T-helper 17 cell (primary cell): Measurements from ENCODE around the gene KCTD20. TPM values are rescaled to one million over a fixed set of nuclear protein-coding genes. Genes with fewer than 3 reads are reported as not detected.
"Not testable (repeated sequence)": the region's sequence is repeated elsewhere in the genome, so short reads cannot be mapped to it uniquely, and the experiment has no call there.

Experiments
- ATAC-seq: fragments of 150-1000 bp; cut with Tn5 transposase; 2 replicates; pipeline ENCODE4 v1.10.0; 2021; ENCODE audit warnings: mild to moderate bottlenecking, moderate library complexity
- DNase-seq, 3 donors: peaks; one replicate each; pipeline versions ENCODE4 v3.0.0 to v3.0.0-alpha.2; 2020 to 2021
- H3K9me3 ChIP-seq: one replicate; pipeline ENCODE4 v1.7.0; 2013; ENCODE audit warnings: low read length, mild to moderate bottlenecking; ENCODE audit not compliant: control insufficient read depth, poor library complexity, severe bottlenecking
- H3K27ac Mint-ChIP-seq: one replicate; pipeline ENCODE4 v1.8.0; 2022; ENCODE audit warnings: mild to moderate bottlenecking, moderate library complexity, mixed read lengths
- H3K27me3 Mint-ChIP-seq: one replicate; pipeline ENCODE4 v1.8.0; 2022; ENCODE audit warnings: mixed read lengths
- H3K36me3 Mint-ChIP-seq: one replicate; pipeline ENCODE4 v1.8.0; 2022; ENCODE audit warnings: low read depth, mixed read lengths
- H3K4me1 Mint-ChIP-seq: one replicate; pipeline ENCODE4 v1.8.0; 2022; ENCODE audit warnings: mild to moderate bottlenecking, mixed read lengths
- H3K4me3 Mint-ChIP-seq: one replicate; pipeline ENCODE4 v1.8.0; 2022; ENCODE audit warnings: mild to moderate bottlenecking, moderate library complexity, mixed read lengths
- total RNA-seq, 4 donors: library from RNA in 2 of 4; stranded (reverse) in 2 of 4; gene quantifications; one replicate each; pipeline ENCODE4 v1.2.3 and lab custom pipeline; 2022 to 2026

KCTD20 gene
- total RNA-seq, 2 donors from 2014 or later = 31.3 to 54.1 TPM

DNA sequence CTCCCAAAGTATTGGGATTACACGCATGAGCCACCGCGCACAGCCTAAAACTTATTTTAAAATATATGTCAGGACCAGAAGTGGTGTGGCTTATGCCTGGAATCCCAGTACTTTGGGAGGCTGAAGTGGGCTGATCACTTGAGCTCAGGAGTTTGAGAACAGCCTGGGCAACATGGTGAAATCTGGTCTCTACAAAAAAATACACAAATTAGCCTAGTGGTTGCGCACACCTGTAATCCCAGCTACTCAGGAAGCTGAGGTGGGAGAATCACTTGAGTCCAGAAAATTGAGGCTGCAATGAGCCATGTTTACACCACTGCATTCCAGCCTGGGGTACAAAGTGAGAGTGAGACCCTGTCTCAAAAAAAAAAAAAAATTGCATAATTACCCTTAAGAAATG, 13.9 kb upstream of the KCTD20 start:
- no peak overlapping the region for H3K4me3 Mint-ChIP-seq
- DNase-seq (no peak), ATAC-seq (no peak)
- H3K4me1 Mint-ChIP-seq = peaks cover under 1% of the 10 kb centered on the region
- no peaks in the 10 kb centered on the region for H3K27me3 Mint-ChIP-seq
- no peaks in the 10 kb centered on the region for H3K9me3 ChIP-seq
- H3K27ac Mint-ChIP-seq = no peak overlapping the region
- no peaks in the 10 kb centered on the region for H3K36me3 Mint-ChIP-seq

- H3K4me1 Mint-ChIP-seq = no peaks in the 10 kb centered on the region
- H3K9me3 ChIP-seq = no peaks in the 10 kb centered on the region
- no peak for DNase-seq
- no peak for ATAC-seq
- H3K27ac Mint-ChIP-seq = no peak overlapping the region
- H3K36me3 Mint-ChIP-seq = no peaks in the 10 kb centered on the region
- H3K4me3 Mint-ChIP-seq = no peak overlapping the region
- H3K27me3 Mint-ChIP-seq = no peaks in the 10 kb centered on the region
Measured at GRCh38 chr6:36430351-36430750, 12.4 kb upstream of the KCTD20 start.

- no peaks in the 10 kb centered on the region for H3K36me3 Mint-ChIP-seq
- H3K27ac Mint-ChIP-seq = no peak overlapping the region
- ATAC-seq (no peak), DNase-seq (no peak)
- H3K9me3 ChIP-seq = no peaks in the 10 kb centered on the region
- no peaks in the 10 kb centered on the region for H3K27me3 Mint-ChIP-seq
- H3K4me3 Mint-ChIP-seq = no peak overlapping the region
- H3K4me1 Mint-ChIP-seq = peaks cover 3% of the 10 kb centered on the region
Measured at GRCh38 chr6:36431197-36431596, 11.6 kb upstream of the KCTD20 start.

DNA sequence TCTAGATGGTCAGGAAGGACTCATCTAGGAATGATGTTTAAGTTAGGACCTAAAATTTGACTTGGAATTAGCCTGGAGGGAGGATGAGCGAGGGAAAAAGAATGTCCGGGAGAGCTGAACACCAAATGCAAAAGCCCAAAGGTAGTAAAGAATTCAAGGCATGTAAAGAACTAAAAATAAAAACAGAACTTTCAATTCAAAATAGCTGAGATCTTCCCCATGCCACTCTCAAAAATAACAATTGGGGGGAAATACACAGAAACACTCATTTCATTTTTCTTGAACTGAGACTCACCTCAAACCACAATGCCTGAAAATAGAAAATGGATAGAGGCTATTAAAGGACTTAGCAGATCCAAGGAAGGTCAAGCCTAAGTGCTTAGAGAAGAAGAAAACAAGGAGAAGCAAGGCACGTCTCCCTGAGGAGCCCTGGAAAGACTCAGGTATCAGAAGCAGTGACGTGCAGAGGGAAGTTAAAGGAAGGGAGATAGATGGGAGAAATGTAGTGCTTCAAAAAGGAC, 10.6 kb upstream of the KCTD20 start:
- DNase-seq = no peak
- no peaks in the 10 kb centered on the region for H3K9me3 ChIP-seq
- no peak overlapping the region for H3K4me3 Mint-ChIP-seq
- no peak for ATAC-seq
- H3K27me3 Mint-ChIP-seq = no peaks in the 10 kb centered on the region
- H3K4me1 Mint-ChIP-seq = peaks cover 3% of the 10 kb centered on the region
- no peaks in the 10 kb centered on the region for H3K36me3 Mint-ChIP-seq
- no peak overlapping the region for H3K27ac Mint-ChIP-seq

GRCh38 chr6:36436466-36436865, 6.3 kb upstream of the KCTD20 start:
- H3K9me3 ChIP-seq = no peaks in the 10 kb centered on the region
- Mint-ChIP-seq H3K27me3 (no peaks in the 10 kb centered on the region), H3K36me3 (no peaks in the 10 kb centered on the region), H3K4me3 (no peak overlapping the region), H3K27ac (peak overlapping the region; percentile 51), H3K4me1 (peaks cover 6% of the 10 kb centered on the region)
- ATAC-seq (no peak), DNase-seq (no peak)

DNA sequence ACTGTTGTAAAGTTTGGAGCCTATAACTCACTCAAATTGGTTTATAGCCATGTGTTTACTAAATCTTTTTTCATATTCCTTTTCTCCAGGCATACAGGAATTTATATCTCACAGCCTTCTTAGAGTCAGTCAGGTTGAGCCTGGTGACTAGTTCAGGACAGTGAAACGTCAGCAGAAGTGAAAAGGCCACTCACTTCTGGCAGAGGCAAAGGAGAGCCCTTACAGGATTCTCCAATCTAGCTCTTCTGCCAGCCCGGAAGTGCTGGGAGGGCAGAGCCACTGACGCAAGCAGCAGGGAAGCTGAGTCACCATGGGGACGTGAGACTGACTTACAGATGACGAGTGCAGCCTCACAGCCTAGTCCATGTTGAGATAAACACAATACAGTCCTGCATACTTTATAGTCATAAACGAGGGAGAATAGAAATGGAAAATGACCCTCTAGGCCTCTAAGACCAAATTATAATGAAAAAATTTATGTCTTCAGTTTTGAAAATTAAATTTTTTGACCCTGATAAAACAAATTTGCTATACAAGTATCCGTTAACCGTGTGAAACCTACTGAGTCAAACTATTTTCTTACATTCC, 1.4 kb upstream of the KCTD20 start:
- peak; percentile 71 for ATAC-seq
- no peaks in the 10 kb centered on the region for H3K36me3 Mint-ChIP-seq
- peak; percentile 45 to 70 (median 50) for DNase-seq
- H3K27ac Mint-ChIP-seq = peak overlapping the region; percentile 96
- H3K4me1 Mint-ChIP-seq = peaks cover 27% of the 10 kb centered on the region
- H3K4me3 Mint-ChIP-seq = peak overlapping the region; percentile 45
- no peaks in the 10 kb centered on the region for H3K27me3 Mint-ChIP-seq
- no peaks in the 10 kb centered on the region for H3K9me3 ChIP-seq

- no peaks in the 10 kb centered on the region for H3K27me3 Mint-ChIP-seq
- H3K4me1 Mint-ChIP-seq = peaks cover 28% of the 10 kb centered on the region
- ATAC-seq = no peak
- H3K4me3 Mint-ChIP-seq = peak overlapping the region; percentile 93
- no peak for DNase-seq
- H3K36me3 Mint-ChIP-seq = no peaks in the 10 kb centered on the region
- H3K9me3 ChIP-seq = no peaks in the 10 kb centered on the region
- peak overlapping the region; percentile 96 for H3K27ac Mint-ChIP-seq
Measured at GRCh38 chr6:36442103-36442670, 613 bp upstream of the KCTD20 start.

GRCh38 chr6:36443471-36444428, 950 bp downstream of the KCTD20 start:
- Mint-ChIP-seq H3K27ac (peak overlapping the region; percentile 96), H3K4me1 (peaks cover 31% of the 10 kb centered on the region), H3K27me3 (no peaks in the 10 kb centered on the region), H3K4me3 (peak overlapping the region; percentile 93), H3K36me3 (no peaks in the 10 kb centered on the region)
- peak; percentile 8 for ATAC-seq
- DNase-seq = no peak
- H3K9me3 ChIP-seq = no peaks in the 10 kb centered on the region

GRCh38 chr6:36444470-36444869, 1.7 kb downstream of the KCTD20 start:
- no peaks in the 10 kb centered on the region for H3K36me3 Mint-ChIP-seq
- peaks cover 31% of the 10 kb centered on the region for H3K4me1 Mint-ChIP-seq
- H3K27ac Mint-ChIP-seq = peak overlapping the region; percentile 96
- no peak for DNase-seq
- no peak for ATAC-seq
- peak overlapping the region; percentile 93 for H3K4me3 Mint-ChIP-seq
- no peaks in the 10 kb centered on the region for H3K27me3 Mint-ChIP-seq
- no peaks in the 10 kb centered on the region for H3K9me3 ChIP-seq

- H3K9me3 ChIP-seq = no peaks in the 10 kb centered on the region
- H3K27me3 Mint-ChIP-seq = no peaks in the 10 kb centered on the region
- no peaks in the 10 kb centered on the region for H3K36me3 Mint-ChIP-seq
- H3K27ac Mint-ChIP-seq = peak overlapping the region; percentile 96
- DNase-seq (no peak), ATAC-seq (no peak)
- peaks cover 36% of the 10 kb centered on the region for H3K4me1 Mint-ChIP-seq
- H3K4me3 Mint-ChIP-seq = peak overlapping the region; percentile 45
Measured at GRCh38 chr6:36445621-36446020, 2.8 kb downstream of the KCTD20 start.

- H3K27me3 Mint-ChIP-seq, ATAC-seq, H3K36me3 Mint-ChIP-seq, DNase-seq, H3K9me3 ChIP-seq, H3K4me3 Mint-ChIP-seq: not testable (repeated sequence)
- peak overlapping the region; percentile 82 for H3K27ac Mint-ChIP-seq
- peaks cover 26% of the 10 kb centered on the region for H3K4me1 Mint-ChIP-seq
Measured at GRCh38 chr6:36449173-36449572, 6.4 kb downstream of the KCTD20 start.

DNA sequence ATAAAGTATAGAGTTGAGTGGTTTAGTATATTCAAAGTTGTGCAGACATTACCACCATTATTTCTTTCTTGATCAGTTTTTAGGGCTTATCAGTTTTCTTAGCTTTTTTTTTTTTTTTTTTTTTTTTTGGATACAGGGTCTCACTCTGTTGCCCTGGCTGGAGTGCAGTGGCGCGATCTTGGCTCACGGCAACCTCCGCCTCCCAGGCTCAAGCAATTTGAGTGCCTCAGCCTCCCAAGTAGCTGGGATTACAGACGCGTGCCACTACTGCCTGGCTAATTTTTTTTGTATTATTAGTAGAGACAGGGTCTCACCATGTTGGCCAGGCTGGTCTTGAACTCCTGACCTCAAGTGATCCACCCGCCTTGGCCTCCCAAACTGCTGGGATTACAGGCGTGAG, 10.1 kb downstream of the KCTD20 start:
- H3K27me3 Mint-ChIP-seq, ATAC-seq, H3K9me3 ChIP-seq, H3K36me3 Mint-ChIP-seq, DNase-seq, H3K4me3 Mint-ChIP-seq: not testable (repeated sequence)
- H3K4me1 Mint-ChIP-seq = peaks cover 16% of the 10 kb centered on the region
- peak overlapping the region; percentile 32 for H3K27ac Mint-ChIP-seq

DNA sequence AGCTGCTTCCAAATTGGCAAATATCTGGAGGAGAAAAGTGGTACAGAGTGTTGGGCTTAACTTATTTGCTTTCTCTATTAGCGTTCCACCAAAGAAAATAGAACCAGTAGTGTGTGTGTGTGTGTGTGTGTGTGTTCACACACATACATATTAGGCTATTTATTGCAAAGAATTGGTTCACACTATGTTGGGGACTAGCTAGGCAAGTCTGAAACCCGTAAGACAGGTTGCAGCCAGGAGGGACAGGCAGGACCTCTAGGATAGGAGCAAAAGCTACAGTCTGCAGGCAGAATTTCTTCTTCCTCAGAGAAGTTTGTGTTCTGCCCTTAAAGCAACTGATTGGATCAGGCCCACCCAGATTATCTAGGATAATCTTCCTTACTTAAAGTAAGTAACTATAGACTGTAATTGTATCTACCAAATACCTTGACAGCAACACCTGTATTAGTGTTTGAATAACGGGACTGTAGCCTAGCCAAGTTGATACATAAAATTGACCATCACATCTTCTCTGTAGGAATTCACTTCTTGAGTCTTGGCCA, 12.8 kb downstream of the KCTD20 start:
- no peaks in the 10 kb centered on the region for H3K9me3 ChIP-seq
- ATAC-seq (no peak), DNase-seq (no peak)
- Mint-ChIP-seq H3K4me1 (peaks cover 16% of the 10 kb centered on the region), H3K27me3 (no peaks in the 10 kb centered on the region), H3K36me3 (peaks cover 2% of the 10 kb centered on the region), H3K4me3 (no peak overlapping the region), H3K27ac (no peak overlapping the region)
